H1 (cell line): Measurements from ENCODE around the gene MLLT6. TPM values are rescaled to one million over a fixed set of nuclear protein-coding genes. Genes with fewer than 3 reads are reported as not detected.

ENCODE experiments used
- GABPA ChIP-seq: IDR thresholded peaks from 2 replicates; pipeline ENCODE4 v1.6.1; 2011; ENCODE audit warnings: mild to moderate bottlenecking, low read length, moderate library complexity, borderline replicate concordance; ENCODE audit not compliant: insufficient read depth
- polyA plus RNA-seq, 7 experiments: library from polyadenylated mRNA; depleted of rRNA in 3 of 7; stranded (reverse) in 5 of 7; unstranded in 2 of 7; fragments of >200 nt in 5 of 7; fragments of 200-250 nt in 2 of 7; gene quantifications; 1 replicate in 5 of 7; 2 replicates in 1 of 7; 4 replicates in 1 of 7; pipeline versions ENCODE4 v1.2.1 to v1.2.3, GENCODE V29; 2011 to 2013; ENCODE audit warnings: missing spikeins in 2 of 7, mixed read lengths in 2 of 7
- total RNA-seq: library from RNA; stranded (reverse); fragmentation: NEBNext Ultra II Directional; extraction: Animal tissue kit (Norgen Biotek cat#: 25700); gene quantifications from 2 replicates; pipeline ENCODE4 v1.2.1, GENCODE V29; 2021

MLLT6 gene
- total and polyA plus RNA-seq, 2 of the 8 experiments (the other 6 are each of a cell fraction or from before 2014, with no cell fraction given), result 6.5 to 8.0 TPM

GRCh38 chr17:38690386-38690785, 14.7 kb upstream of the MLLT6 start (continued):
- TF ChIP-seq GABPA, result no peak
